Measurements from ENCODE around the gene PDILT.
"Not testable (repeated sequence)": the region's sequence is repeated elsewhere in the genome, so short reads cannot be mapped to it uniquely, and the experiment has no call there.

The PDILT gene

GRCh38 chr16:20320592-20320991, 83.9 kb downstream of the PDILT start:
- no peak for DNase-seq

DNA sequence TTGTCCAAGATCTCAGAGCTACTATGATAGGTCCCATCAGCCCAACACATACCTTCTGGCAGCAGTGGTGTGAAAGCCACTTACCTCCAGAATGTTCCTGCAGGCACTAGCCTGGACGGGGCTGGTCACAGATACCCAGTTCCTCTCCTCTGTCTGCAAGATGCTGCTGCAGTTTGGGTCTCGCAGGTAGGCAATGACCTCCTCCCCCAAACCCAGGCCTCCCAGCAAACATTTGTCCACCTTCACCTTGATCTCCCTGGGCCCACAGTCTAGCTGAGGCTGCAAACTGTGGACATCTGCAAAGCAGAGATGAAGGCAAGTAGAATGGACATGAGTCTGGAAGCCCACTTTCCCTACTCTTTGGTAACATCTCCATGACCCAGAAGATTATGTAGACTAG, 84.4 kb downstream of the PDILT start:
- no peak for DNase-seq

- DNase-seq: no peak
Measured at GRCh38 chr16:20319406-20319805, 85.1 kb downstream of the PDILT start.

- no peak for DNase-seq
Measured at GRCh38 chr16:20318437-20318836, 86.1 kb downstream of the PDILT start.

- DNase-seq: no peak
Measured at GRCh38 chr16:20318006-20318405, 86.5 kb downstream of the PDILT start.

DNA sequence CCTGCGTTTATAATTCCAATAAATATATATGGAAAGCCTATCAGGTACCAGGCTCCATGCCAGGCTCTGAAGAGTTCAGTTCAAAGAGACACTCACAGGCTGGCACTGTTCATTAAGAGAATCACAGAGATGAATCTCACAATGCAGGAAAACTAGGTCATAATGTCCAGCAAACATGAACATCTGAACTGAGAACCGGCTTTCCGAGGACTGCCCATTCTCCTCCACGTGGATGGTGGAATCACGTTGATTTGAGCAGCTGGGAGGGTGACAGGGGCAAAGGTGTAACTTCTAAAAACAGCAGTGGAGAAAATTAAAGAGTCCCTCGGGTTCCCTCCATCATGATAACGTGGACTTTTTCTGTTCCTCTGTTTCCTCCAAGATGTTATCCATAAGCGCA, 87.4 kb downstream of the PDILT start:
- no peak for DNase-seq

GRCh38 chr16:20316715-20317114, 87.8 kb downstream of the PDILT start:
- DNase-seq: no peak

- DNase-seq: no peak
Measured at GRCh38 chr16:20315764-20316163, 88.8 kb downstream of the PDILT start.

- DNase-seq: no peak
Measured at GRCh38 chr16:20314575-20314974, 90.0 kb downstream of the PDILT start.

- DNase-seq: no peak
Measured at GRCh38 chr16:20313741-20314140, 90.8 kb downstream of the PDILT start.

DNA sequence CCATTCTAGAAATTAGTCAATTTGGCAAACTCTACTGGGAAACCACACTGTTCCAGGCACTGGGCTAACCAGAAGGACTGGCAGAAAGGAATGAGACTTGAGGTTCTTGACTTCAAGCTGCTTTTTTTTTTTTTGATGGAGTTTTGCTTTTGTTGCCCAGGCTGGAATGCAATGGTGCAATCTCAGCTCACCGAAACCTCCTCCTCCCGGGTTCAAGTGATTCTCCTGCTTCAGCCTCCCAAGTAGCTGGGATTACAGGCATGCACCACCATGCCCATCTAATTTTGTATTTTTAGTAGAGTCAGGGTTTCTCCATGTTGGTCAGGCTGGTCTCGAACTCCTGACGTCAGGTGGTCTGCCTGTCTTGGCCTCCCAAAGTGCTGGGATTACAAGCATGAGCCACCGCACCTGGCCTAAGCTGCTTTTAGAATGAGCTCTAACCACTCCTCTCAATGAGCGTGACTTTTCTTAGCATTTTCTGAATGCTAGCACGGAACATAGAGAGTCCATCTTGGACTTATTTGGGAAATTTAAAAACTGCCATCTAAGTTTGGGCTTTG, 91.9 kb downstream of the PDILT start:
- not testable (repeated sequence) for DNase-seq

- DNase-seq: no peak
Measured at GRCh38 chr16:20311548-20311947, 93.0 kb downstream of the PDILT start.

GRCh38 chr16:20310421-20311395, 93.8 kb downstream of the PDILT start:
- DNase-seq: no peak

GRCh38 chr16:20309786-20310185, 94.8 kb downstream of the PDILT start:
- no peak for DNase-seq
